Heart right ventricle (tissue), 16 donors: Measurements from ENCODE around the gene TAS2R7. TPM values are rescaled to one million over a fixed set of nuclear protein-coding genes. Genes with fewer than 3 reads are reported as not detected.

Experiments
- ATAC-seq, 8 donors: fragments of 200-7000 bp; cut with Tn5 transposase; one replicate each; pipeline ENCODE4 v1.9.1; 2020; ENCODE audit warnings: mild to moderate bottlenecking in 8 of 8, moderate library complexity in 8 of 8, moderate number of reproducible peaks in 1 of 8
- DNase-seq, 2 donors: peaks; one replicate each; pipeline ENCODE4 v3.0.0-alpha.2; 2020
- H3K27ac ChIP-seq, 10 donors: fragments of 200-600 bp; sonication (generic) in 2 of 10; one replicate each; pipeline versions ENCODE4 v1.5.0 to v1.8.0; 2020 to 2022; ENCODE audit warnings: mild to moderate bottlenecking in 3 of 10
- H3K27me3 ChIP-seq, 7 donors: fragments of 200-600 bp; one replicate each; pipeline ENCODE4 v1.8.0; 2021 to 2022; ENCODE audit warnings: mild to moderate bottlenecking in 2 of 7
- H3K36me3 ChIP-seq, 9 donors: fragments of 200-600 bp; sonication (generic) in 1 of 9; one replicate each; pipeline versions ENCODE4 v1.5.0 to v1.8.0; 2020 to 2022; ENCODE audit warnings: mild to moderate bottlenecking in 2 of 9
- H3K4me1 ChIP-seq, 9 donors: fragments of 200-600 bp; sonication (generic) in 1 of 9; one replicate each; pipeline versions ENCODE4 v1.5.0 to v1.8.0; 2020 to 2022; ENCODE audit warnings: mild to moderate bottlenecking in 4 of 9
- H3K4me3 ChIP-seq, 10 donors: fragments of 200-600 bp; sonication (generic) in 2 of 10; one replicate each; pipeline versions ENCODE4 v1.5.0 to v1.8.0; 2020 to 2022; ENCODE audit warnings: mild to moderate bottlenecking in 7 of 10, moderate library complexity in 2 of 10
- H3K9me3 ChIP-seq, 11 donors: fragments of 200-600 bp in 10 of 11; sonication (generic) in 2 of 11; one replicate each; pipeline versions ENCODE4 v1.5.0 to v1.8.0; 2013 to 2022; ENCODE audit warnings: mild to moderate bottlenecking in 2 of 11, control low read depth in 1 of 11, moderate library complexity in 1 of 11
- WGBS, 2 donors: extraction: QIAGEN DNeasy Blood & Tissue Kit; methylation state at CpG; one replicate each; pipeline ENCODE4 v1.1.7; 2013; ENCODE audit warnings: inconsistent platforms in 1 of 2; 5-methylcytosine and 5-hydroxymethylcytosine counted together
- intact Hi-C, 10 donors: fragments of 100-400 bp; cut with DNase I; formaldehyde crosslinking; loops; one replicate each; pipeline versions ENCODE4 v1.11.1 to v1.14.2; 2022
- polyA plus RNA-seq, 2 donors: library from polyadenylated mRNA; stranded (reverse); fragments of 200-250 nt; gene quantifications; one replicate each; pipeline ENCODE4 v1.2.3, GENCODE V29; 2013
- total RNA-seq, 10 donors: library from RNA; stranded (reverse); fragmentation: NEBNext Ultra II Directional in 3 of 10; extraction: Animal tissue kit (Norgen Biotek cat#: 25700) in 3 of 10; gene quantifications; one replicate each; pipeline versions ENCODE4 v1.2.1 to v1.2.4, GENCODE V29; 2021 to 2023
- TF ChIP-seq, protein P1 (sequence below), 9 donors: fragments of 200-600 bp; sonication (generic) in 2 of 9; IDR thresholded peaks; one replicate each; pipeline versions ENCODE4 v1.5.0 to v1.8.0; 2021 to 2022; ENCODE audit warnings: antibody characterized with exemption in 9 of 9, mild to moderate bottlenecking in 5 of 9, moderate library complexity in 1 of 9
- donor health status: Arrhythmogenic right ventricular cardiomyopathy.
- donor health status: ischemic (EF 13 %, LVEDD 7.1; RV severe dilation, severe dysfunction).
- donor health status: healthy with polysubstance abuse.
- donor health status: DM: no; HTN: yes; CAD: no.
- donor health status: DM: no; HTN: no; CAD: no.
- donor health status: ischemic (EF 25% LVEDD 6.9; RV normal size, moderate dysfunction).
- donor health status: ischemic (EF 25% LVEDD 5.7; RV mildly dilated, moderate dysfunction).
- donor health status: healthy.
- donor health status: DM: yes; HTN: yes; CAD: no.
- donor health status: Ischemic cardiomyopathy.
- donor health status: ischemic (EF 35%, LVEDD 5.7; RV mildly dilated, moderate dysfunction).
- donor health status: nonischemic (EF 11% LVEDD 7.7; RV severe dilation, severe dysfunction).
- donor health status: DM: yes; HTN: yes; CAD: no.
- donor health status: PGD.
- donor health status: ischemic (EF 29% LVEDD 5.4; RV normal size, mild dysfunction).
- donor health status: nonischemic (EF 23%, LVEDD 6.1; RV moderate dilation, normal function).

The TAS2R7 gene
- total and polyA plus RNA-seq, 12 donors: not detected

DNA sequence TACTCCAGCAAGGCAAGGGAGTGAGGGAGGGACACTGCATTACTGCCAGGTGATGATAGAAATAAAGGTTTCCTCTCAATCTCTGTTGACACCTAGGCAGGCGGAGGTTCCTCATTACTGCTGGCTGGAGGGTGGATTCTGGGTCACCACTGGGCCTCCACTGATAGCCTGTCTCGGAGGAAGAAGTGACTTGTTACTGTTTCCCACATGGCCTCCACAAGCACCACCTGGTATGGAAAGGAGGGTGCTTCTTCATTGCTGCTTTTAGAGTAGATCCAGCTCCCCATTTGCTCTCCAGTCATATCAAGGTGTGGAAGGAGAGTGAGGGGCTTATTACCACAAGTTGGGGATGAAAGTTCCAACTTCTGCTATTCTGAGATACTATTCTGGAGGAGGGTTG lies 40.4 kb upstream of the TAS2R7 start:
- Histone ChIP-seq H3K36me3 (peaks cover 0 to 39% (median 5%) of the 10 kb centered on the region in 9 donors), H3K9me3 (no peaks in the 10 kb centered on the region), H3K27me3 (no peaks in the 10 kb centered on the region), H3K27ac (no peak overlapping the region), H3K4me1 (no peaks in the 10 kb centered on the region), H3K4me3 (no peak overlapping the region)
- ATAC-seq (no peak), DNase-seq (no peak)
- WGBS, 2 donors: 98 to 100% methylated on average over 2 of the region's 2 CpGs
- intact Hi-C loops: no loop called here
- TF ChIP-seq, protein P1, sequence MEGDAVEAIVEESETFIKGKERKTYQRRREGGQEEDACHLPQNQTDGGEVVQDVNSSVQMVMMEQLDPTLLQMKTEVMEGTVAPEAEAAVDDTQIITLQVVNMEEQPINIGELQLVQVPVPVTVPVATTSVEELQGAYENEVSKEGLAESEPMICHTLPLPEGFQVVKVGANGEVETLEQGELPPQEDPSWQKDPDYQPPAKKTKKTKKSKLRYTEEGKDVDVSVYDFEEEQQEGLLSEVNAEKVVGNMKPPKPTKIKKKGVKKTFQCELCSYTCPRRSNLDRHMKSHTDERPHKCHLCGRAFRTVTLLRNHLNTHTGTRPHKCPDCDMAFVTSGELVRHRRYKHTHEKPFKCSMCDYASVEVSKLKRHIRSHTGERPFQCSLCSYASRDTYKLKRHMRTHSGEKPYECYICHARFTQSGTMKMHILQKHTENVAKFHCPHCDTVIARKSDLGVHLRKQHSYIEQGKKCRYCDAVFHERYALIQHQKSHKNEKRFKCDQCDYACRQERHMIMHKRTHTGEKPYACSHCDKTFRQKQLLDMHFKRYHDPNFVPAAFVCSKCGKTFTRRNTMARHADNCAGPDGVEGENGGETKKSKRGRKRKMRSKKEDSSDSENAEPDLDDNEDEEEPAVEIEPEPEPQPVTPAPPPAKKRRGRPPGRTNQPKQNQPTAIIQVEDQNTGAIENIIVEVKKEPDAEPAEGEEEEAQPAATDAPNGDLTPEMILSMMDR (IDR thresholded peaks at IDR 0.05): no peak

GRCh38 chr12:10838461-10838860 lies 36.0 kb upstream of the TAS2R7 start:
- Histone ChIP-seq H3K9me3 (peaks cover 0 to 12% (median 0%) of the 10 kb centered on the region in 11 donors), H3K4me1 (no peaks in the 10 kb centered on the region), H3K27me3 (no peaks in the 10 kb centered on the region), H3K4me3 (no peak overlapping the region), H3K27ac (no peak overlapping the region), H3K36me3 (peaks cover 0 to 17% (median 0%) of the 10 kb centered on the region in 9 donors)
- ATAC-seq: no peak
- DNase-seq: no peak
- TF ChIP-seq, protein P1 (IDR thresholded peaks at IDR 0.05): no peak
- WGBS, 2 donors: 82 to 84% methylated on average over 3 of the region's 3 CpGs
- intact Hi-C loops: no loop called here

DNA sequence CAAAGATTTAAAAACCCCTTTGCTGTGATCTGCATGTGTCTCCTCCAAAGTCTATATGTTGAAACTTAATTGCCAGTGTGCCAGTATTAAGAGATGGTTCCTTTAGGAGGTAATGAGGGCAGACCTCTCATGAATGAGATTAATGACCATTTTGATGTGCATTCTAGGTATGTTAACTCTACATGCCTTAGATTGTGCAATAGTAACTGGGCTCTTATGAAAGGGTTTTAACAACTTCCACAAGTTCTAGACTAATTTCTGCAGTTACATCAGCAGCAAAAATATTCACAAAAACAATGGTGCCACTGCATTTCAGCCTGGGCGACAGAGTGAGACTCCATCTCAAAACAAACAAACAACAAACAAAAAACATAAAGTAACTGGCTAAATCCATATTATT lies 27.6 kb upstream of the TAS2R7 start:
- Histone ChIP-seq H3K9me3 (no peaks in the 10 kb centered on the region), H3K36me3 (no peaks in the 10 kb centered on the region), H3K4me1 (no peaks in the 10 kb centered on the region), H3K27me3 (no peaks in the 10 kb centered on the region), H3K27ac (no peak overlapping the region), H3K4me3 (no peak overlapping the region)
- DNase-seq (no peak), ATAC-seq (no peak)
- intact Hi-C loops: no loop called here
- WGBS, 2 donors: 100% methylated on average over 1 of the region's 1 CpG
- TF ChIP-seq, protein P1 (IDR thresholded peaks at IDR 0.05): no peak

DNA sequence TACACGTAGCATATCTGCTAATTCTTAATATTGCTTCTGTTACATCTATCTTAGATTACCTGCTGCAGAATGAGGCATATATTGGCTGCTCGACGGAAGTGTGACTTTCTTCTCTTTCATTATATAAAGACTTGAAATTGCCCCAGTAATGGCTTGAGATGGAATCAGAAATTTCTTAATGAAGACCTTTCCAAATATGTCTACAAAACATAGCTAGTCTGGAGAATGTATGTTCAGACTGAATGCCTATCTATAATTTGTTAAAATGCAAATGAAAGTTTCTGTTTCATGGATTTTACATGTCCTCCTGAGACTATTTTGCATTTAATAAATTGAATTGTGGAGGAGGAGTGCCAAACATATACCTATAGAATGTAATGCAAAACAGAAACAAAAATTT lies 23.8 kb upstream of the TAS2R7 start, which contains the start of gene TAS2R10:
Gene TAS2R10, minus strand, starts transcription at position 101 of the 400 bp plus-strand sequence. Its CDS starts 89 bp downstream, at position 12.
- H3K27me3 ChIP-seq: no peaks in the 10 kb centered on the region
- no peaks in the 10 kb centered on the region for H3K9me3 ChIP-seq
- WGBS, 2 donors: 88 to 90% methylated on average over 3 of the region's 3 CpGs
- H3K4me1 ChIP-seq: no peaks in the 10 kb centered on the region
- no peaks in the 10 kb centered on the region for H3K36me3 ChIP-seq
- no peak within 1 kb of the TSS for H3K27ac ChIP-seq
- no peak for DNase-seq
- no peak for ATAC-seq
- no peak within 1 kb of the TSS for H3K4me3 ChIP-seq
- intact Hi-C loops: no loop called here
- TF ChIP-seq, protein P1 (IDR thresholded peaks at IDR 0.05): no peak
